ENCODE data around the gene MYRFL.

The MYRFL gene

GRCh38 chr12:69872804-69873203, 47.8 kb downstream of the MYRFL start:
- Mint-ChIP-seq H3K4me3 (no peak overlapping the region), H3K27ac (no peak overlapping the region), H3K27me3 (ENCODE audit: low read depth) (peaks cover 4% of the 10 kb centered on the region)

DNA sequence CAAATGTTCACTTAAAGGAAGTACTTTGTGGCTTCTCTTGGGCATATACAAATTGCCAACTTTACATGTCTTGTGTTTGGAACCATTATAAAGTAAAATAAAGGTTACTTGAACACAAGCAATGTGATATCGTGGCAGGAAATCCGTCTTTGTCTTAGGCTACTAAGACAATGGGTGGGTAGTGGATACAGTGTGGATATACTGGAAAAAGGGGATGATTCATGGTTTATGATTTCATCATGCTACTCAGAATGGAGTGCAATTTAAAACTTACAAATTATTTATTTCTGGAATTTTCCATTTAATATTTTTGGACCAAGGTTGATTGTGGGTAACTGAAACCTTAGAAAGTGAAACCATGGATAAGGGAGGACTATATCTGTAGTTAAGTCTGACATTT, 48.4 kb downstream of the MYRFL start:
- Mint-ChIP-seq H3K4me1 (ENCODE audit: low read depth) (no peaks in the 10 kb centered on the region), H3K27me3 (ENCODE audit: low read depth) (peaks cover 4% of the 10 kb centered on the region), H3K36me3 (ENCODE audit: low read depth) (no peaks in the 10 kb centered on the region)

More at GRCh38 chr12:69872804-69873203, 47.8 kb downstream of the MYRFL start:
- Mint-ChIP-seq H3K4me1 (ENCODE audit: low read depth) (no peaks in the 10 kb centered on the region), H3K9me3 (no peaks in the 10 kb centered on the region), H3K36me3 (ENCODE audit: low read depth) (no peaks in the 10 kb centered on the region)

GRCh38 chr12:69874606-69875005, 49.6 kb downstream of the MYRFL start:
- Mint-ChIP-seq H3K4me3 (no peak overlapping the region), H3K27me3 (ENCODE audit: low read depth) (peaks cover 11% of the 10 kb centered on the region), H3K9me3 (no peaks in the 10 kb centered on the region), H3K4me1 (ENCODE audit: low read depth) (no peaks in the 10 kb centered on the region), H3K27ac (no peak overlapping the region), H3K36me3 (ENCODE audit: low read depth) (no peaks in the 10 kb centered on the region)

More for the DNA sequence above, 48.4 kb downstream of the MYRFL start:
- H3K4me3 Mint-ChIP-seq = no peak overlapping the region
- H3K9me3 Mint-ChIP-seq = no peaks in the 10 kb centered on the region
- no peak overlapping the region for H3K27ac Mint-ChIP-seq

GRCh38 chr12:69875416-69875935, 50.4 kb downstream of the MYRFL start:
- Mint-ChIP-seq H3K9me3 (no peaks in the 10 kb centered on the region), H3K27ac (no peak overlapping the region), H3K4me3 (no peak overlapping the region), H3K36me3 (ENCODE audit: low read depth) (no peaks in the 10 kb centered on the region), H3K4me1 (ENCODE audit: low read depth) (no peaks in the 10 kb centered on the region), H3K27me3 (ENCODE audit: low read depth) (peaks cover 11% of the 10 kb centered on the region)

DNA sequence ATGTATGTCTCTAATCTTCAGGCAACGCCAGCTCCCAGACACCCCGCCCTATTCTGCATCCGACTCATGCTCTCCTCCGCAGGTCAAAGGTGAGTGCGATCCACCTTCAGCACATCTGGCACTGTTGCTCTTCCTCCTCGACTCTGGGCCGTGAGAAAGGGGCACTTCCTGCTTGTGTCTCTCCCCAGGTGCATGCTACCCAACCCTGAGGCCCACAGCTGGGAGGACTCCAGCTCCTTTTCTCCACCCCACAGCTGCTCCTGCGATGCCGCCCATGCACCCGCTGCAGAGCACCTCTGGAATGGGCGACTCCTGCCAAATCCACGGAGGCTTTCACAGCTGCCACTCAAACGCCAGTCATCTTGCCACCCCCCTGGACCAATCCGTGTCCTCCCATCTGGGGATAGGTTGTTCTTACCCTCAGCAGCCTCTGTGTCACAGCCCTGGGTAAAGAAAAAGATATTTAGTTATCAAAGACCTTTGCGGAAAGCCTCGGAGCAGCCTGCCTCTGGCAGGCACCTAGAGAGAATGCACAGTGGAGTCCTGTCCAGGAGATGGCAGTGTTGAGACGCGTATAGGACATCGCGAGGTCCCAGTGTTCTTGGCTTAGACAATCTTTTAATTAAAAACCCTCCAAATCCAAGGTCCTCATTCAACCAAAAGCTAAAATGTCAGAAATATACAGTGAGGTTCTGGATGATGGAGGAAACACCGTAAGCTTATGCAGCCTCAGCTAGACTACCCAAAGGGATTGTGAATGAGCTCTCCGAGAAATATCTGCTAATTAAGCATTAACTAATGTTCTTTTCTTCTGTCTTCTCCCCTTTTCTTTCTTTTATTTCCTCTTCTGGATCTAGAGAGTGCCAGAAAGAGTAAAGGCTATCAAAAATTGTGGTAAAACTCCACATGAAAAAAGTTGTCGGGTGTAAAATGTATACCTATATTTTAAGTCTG, 54.3 kb downstream of the MYRFL start:
- H3K4me3 Mint-ChIP-seq = no peak overlapping the region

GRCh38 chr12:69880571-69880970, 55.5 kb downstream of the MYRFL start:
- peaks cover 8% of the 10 kb centered on the region for H3K27me3 Mint-ChIP-seq (ENCODE audit: low read depth)
- no peak overlapping the region for H3K27ac Mint-ChIP-seq
- H3K9me3 Mint-ChIP-seq = no peaks in the 10 kb centered on the region
- H3K4me3 Mint-ChIP-seq = no peak overlapping the region
- no peaks in the 10 kb centered on the region for H3K4me1 Mint-ChIP-seq (ENCODE audit: low read depth)
- H3K36me3 Mint-ChIP-seq (ENCODE audit: low read depth) = no peaks in the 10 kb centered on the region

More for the DNA sequence above, 54.3 kb downstream of the MYRFL start:
- no peaks in the 10 kb centered on the region for H3K9me3 Mint-ChIP-seq
- no peak overlapping the region for H3K27ac Mint-ChIP-seq
- no peaks in the 10 kb centered on the region for H3K4me1 Mint-ChIP-seq (ENCODE audit: low read depth)
- peaks cover 8% of the 10 kb centered on the region for H3K27me3 Mint-ChIP-seq (ENCODE audit: low read depth)
- H3K36me3 Mint-ChIP-seq (ENCODE audit: low read depth) = no peaks in the 10 kb centered on the region

- no peak overlapping the region for H3K4me3 Mint-ChIP-seq
- H3K9me3 Mint-ChIP-seq = no peaks in the 10 kb centered on the region
- H3K4me1 Mint-ChIP-seq (ENCODE audit: low read depth) = no peaks in the 10 kb centered on the region
- H3K27me3 Mint-ChIP-seq (ENCODE audit: low read depth) = peaks cover 8% of the 10 kb centered on the region
- no peak overlapping the region for H3K27ac Mint-ChIP-seq
- H3K36me3 Mint-ChIP-seq (ENCODE audit: low read depth) = no peaks in the 10 kb centered on the region
These were observed 56.7 kb downstream of the MYRFL start for GRCh38 chr12:69881771-69882170.

GRCh38 chr12:69884386-69884785, 59.4 kb downstream of the MYRFL start:
- Mint-ChIP-seq H3K9me3 (no peaks in the 10 kb centered on the region), H3K36me3 (ENCODE audit: low read depth) (no peaks in the 10 kb centered on the region), H3K27me3 (ENCODE audit: low read depth) (peaks cover 6% of the 10 kb centered on the region), H3K27ac (no peak overlapping the region), H3K4me1 (ENCODE audit: low read depth) (no peaks in the 10 kb centered on the region), H3K4me3 (no peak overlapping the region)

DNA sequence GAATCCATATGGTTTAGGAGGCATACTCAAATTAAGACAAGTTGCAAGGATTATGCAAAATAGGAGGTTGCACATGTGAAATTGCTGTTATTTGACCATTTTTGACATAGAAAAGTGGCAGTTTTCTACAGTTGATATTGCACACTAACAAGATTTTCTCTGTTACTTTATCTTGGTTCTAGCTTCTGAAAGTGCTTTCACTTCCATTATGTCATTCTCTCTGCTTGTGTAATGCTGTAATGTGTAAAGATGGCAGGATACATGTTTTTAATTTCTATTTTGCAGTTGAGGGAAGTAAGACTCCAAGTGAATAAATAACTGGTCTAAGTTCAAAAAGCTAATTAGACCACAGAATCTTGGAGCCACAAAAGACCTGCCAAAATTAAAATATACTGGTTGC, 60.6 kb downstream of the MYRFL start:
- no peaks in the 10 kb centered on the region for H3K36me3 Mint-ChIP-seq (ENCODE audit: low read depth)
- H3K4me1 Mint-ChIP-seq (ENCODE audit: low read depth) = no peaks in the 10 kb centered on the region
- H3K27ac Mint-ChIP-seq = no peak overlapping the region
- peaks cover 4% of the 10 kb centered on the region for H3K27me3 Mint-ChIP-seq (ENCODE audit: low read depth)
- no peak overlapping the region for H3K4me3 Mint-ChIP-seq
- no peaks in the 10 kb centered on the region for H3K9me3 Mint-ChIP-seq

DNA sequence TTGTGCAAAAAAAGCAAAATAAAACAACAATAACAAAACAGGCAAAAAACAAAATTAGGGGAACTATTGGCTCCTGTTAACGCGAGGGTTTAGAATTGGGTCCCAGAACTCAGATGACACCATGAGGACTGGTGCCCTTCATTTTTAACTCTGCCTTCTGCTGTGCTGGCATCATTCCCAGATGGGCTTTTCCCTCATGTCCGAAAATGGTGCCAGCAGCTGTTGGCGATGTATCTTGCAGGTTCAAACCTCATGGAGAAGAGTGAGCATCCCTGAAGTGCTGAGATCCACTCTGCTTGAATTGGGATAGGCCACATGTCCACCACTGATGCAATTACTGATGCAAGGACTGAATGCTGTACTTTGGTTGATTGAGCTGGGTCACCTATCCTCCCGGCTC, 61.1 kb downstream of the MYRFL start:
- Mint-ChIP-seq H3K27me3 (ENCODE audit: low read depth) (peaks cover 4% of the 10 kb centered on the region), H3K9me3 (no peaks in the 10 kb centered on the region), H3K36me3 (ENCODE audit: low read depth) (no peaks in the 10 kb centered on the region), H3K4me1 (ENCODE audit: low read depth) (no peaks in the 10 kb centered on the region), H3K27ac (no peak overlapping the region), H3K4me3 (no peak overlapping the region)

- Mint-ChIP-seq H3K9me3 (no peaks in the 10 kb centered on the region), H3K36me3 (ENCODE audit: low read depth) (no peaks in the 10 kb centered on the region), H3K4me1 (ENCODE audit: low read depth) (no peaks in the 10 kb centered on the region), H3K27me3 (ENCODE audit: low read depth) (peaks cover 4% of the 10 kb centered on the region), H3K4me3 (no peak overlapping the region), H3K27ac (no peak overlapping the region)
These were observed 61.7 kb downstream of the MYRFL start for GRCh38 chr12:69886715-69887114.

DNA sequence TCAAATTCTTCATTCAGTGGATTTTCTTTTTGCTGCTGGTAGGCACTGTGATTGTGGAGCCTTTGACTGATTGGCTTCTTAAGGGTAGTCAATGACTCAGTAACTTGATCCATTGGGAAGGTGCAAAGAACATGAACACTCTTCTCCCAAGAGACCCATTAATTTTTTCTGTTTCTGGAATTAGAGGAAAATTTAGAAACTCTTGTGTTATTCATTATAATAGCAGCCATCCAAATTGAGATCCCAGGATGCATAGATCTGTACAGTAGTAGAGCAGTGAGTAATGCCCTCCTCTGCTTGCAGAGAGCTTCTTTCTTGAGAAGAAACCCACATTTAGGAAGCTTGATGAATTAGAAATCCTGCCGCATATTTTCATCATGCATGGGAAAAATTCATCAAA, 63.9 kb downstream of the MYRFL start:
- H3K27ac Mint-ChIP-seq = no peak overlapping the region
- H3K9me3 Mint-ChIP-seq = no peaks in the 10 kb centered on the region
- peaks cover 7% of the 10 kb centered on the region for H3K27me3 Mint-ChIP-seq (ENCODE audit: low read depth)
- H3K4me1 Mint-ChIP-seq (ENCODE audit: low read depth) = no peaks in the 10 kb centered on the region
- no peak overlapping the region for H3K4me3 Mint-ChIP-seq
- no peaks in the 10 kb centered on the region for H3K36me3 Mint-ChIP-seq (ENCODE audit: low read depth)

DNA sequence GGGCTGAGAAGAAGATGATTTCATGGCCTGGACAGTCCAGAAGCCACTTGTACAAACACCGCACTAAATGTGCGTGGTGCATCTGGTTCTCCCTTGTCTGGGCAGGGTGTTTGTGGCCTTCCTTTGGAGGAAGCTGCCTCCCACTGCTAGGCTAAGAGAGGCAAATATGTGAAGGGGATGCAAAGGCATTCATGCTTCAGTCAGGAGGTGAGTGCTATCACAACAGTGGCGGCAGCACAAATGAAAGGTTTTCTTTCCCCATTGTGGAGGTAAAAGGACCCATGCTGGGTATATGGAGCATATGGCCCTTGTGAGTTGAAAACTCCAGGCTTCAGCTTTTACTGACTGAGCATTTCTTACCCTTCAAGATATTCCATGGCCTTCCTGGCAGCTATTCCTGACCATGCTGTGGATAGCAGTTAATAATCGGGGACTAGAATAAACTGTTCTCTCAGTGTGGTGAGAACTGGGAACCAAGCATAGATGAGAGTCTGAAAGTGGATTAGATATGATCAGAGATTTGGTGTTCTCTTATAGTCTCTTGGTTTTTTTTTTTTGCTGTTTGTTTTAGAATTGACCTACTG, 69.9 kb downstream of the MYRFL start:
- Mint-ChIP-seq H3K27ac (no peak overlapping the region), H3K4me1 (ENCODE audit: low read depth) (no peaks in the 10 kb centered on the region), H3K9me3 (no peaks in the 10 kb centered on the region), H3K4me3 (no peak overlapping the region), H3K27me3 (ENCODE audit: low read depth) (peaks cover 4% of the 10 kb centered on the region), H3K36me3 (ENCODE audit: low read depth) (no peaks in the 10 kb centered on the region)

DNA sequence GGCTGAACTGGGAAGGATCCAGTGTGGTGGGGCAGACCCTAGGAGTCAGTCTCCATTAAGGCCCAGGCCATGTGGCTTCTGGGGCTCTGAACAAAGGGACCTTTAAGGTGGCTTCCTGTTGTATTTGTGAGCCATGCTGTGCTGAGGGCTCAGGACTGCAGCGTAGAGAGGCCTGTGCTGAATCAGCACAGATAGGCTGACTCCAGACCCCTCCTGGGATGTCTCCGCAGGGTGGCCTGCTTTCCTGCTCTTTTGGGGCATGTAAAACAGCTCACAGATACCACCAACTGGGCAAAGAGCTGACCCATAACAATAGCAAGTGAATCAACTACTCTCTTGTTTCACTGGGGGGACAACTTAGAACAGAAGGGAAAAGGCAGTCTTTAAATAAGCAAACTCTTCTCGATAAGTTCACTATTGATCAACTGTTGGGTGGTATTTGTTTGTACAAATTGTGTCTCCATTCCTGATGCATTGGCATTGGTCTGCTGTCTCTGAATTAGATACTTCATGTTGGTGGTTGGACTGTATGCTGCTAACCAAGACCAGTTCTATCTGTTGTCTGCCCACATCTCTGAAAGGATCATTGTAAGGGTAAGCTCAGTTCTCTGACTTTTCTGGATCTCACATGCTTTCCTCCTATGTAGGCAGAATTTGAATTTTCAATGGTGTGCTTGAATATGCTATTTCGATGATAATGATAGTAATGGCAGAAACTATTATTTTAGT, 71.8 kb downstream of the MYRFL start:
- H3K4me1 Mint-ChIP-seq (ENCODE audit: low read depth) = no peaks in the 10 kb centered on the region
- no peaks in the 10 kb centered on the region for H3K9me3 Mint-ChIP-seq
- H3K36me3 Mint-ChIP-seq (ENCODE audit: low read depth) = no peaks in the 10 kb centered on the region
- peaks cover 4% of the 10 kb centered on the region for H3K27me3 Mint-ChIP-seq (ENCODE audit: low read depth)
- H3K27ac Mint-ChIP-seq = no peak overlapping the region
- H3K4me3 Mint-ChIP-seq = no peak overlapping the region
